ENCODE data around the gene SLC27A6. TPM values are rescaled to one million over a fixed set of nuclear protein-coding genes. Genes with fewer than 3 reads are reported as not detected.
"Not testable (repeated sequence)": the region's sequence is repeated elsewhere in the genome, so short reads cannot be mapped to it uniquely, and the experiment has no call there.

The SLC27A6 gene
- total RNA-seq, 4 donors from 2014 or later: not detected

GRCh38 chr5:128949847-128950546 lies 15.3 kb upstream of the SLC27A6 start:
- no peak for DNase-seq (ENCODE audit: low spot score)
- ATAC-seq (ENCODE audit: low FRiP score): no peak
- no peak for TF ChIP-seq CTCF (IDR thresholded peaks at IDR 0.05)

- not testable (repeated sequence) for ATAC-seq (ENCODE audit: low FRiP score); DNase-seq (ENCODE audit: low spot score)
These were observed 14.0 kb upstream of the SLC27A6 start for GRCh38 chr5:128951301-128951700.

GRCh38 chr5:128956164-128956563 lies 9.1 kb upstream of the SLC27A6 start:
- TF ChIP-seq CTCF (IDR thresholded peaks at IDR 0.05): no peak
- ATAC-seq (ENCODE audit: low FRiP score): no peak

GRCh38 chr5:128962211-128962610 lies 3.1 kb upstream of the SLC27A6 start:
- ATAC-seq (ENCODE audit: low FRiP score) (no peak), DNase-seq (ENCODE audit: low spot score) (no peak)
- TF ChIP-seq CTCF (IDR thresholded peaks at IDR 0.05): no peak

More at GRCh38 chr5:128956164-128956563, 9.1 kb upstream of the SLC27A6 start:
- DNase-seq (ENCODE audit: low spot score): no peak

- ATAC-seq (ENCODE audit: low FRiP score): no peak
- no peak for TF ChIP-seq CTCF (IDR thresholded peaks at IDR 0.05)
These were observed 482 bp downstream of the SLC27A6 start for GRCh38 chr5:128965638-128966302.

GRCh38 chr5:128966375-128966774 lies 1.1 kb downstream of the SLC27A6 start:
- no peak for TF ChIP-seq CTCF (IDR thresholded peaks at IDR 0.05)
- DNase-seq (ENCODE audit: low spot score): no peak
- ATAC-seq (ENCODE audit: low FRiP score): no peak

More at GRCh38 chr5:128965638-128966302, 482 bp downstream of the SLC27A6 start:
- no peak for DNase-seq (ENCODE audit: low spot score)

- no peak for TF ChIP-seq CTCF (IDR thresholded peaks at IDR 0.05)
- DNase-seq (ENCODE audit: low spot score) (no peak), ATAC-seq (ENCODE audit: low FRiP score) (no peak)
These were observed 1.6 kb downstream of the SLC27A6 start for GRCh38 chr5:128966846-128967245.
